Transverse colon (tissue), 4 donors: Measurements from ENCODE around the gene C5orf34.

Experiments
- CTCF ChIP-seq, 5 experiments: fragments of 200-600 bp in 3 of 5; fragments of 450-650 bp in 2 of 5; sonication (generic) in 3 of 5; IDR thresholded peaks; 1 replicate in 2 of 5; 2 replicates in 3 of 5; pipeline ENCODE4 v1.5.1; 2016 to 2017; ENCODE audit warnings: antibody characterized with exemption in 5 of 5, inconsistent platforms in 3 of 5, mild to moderate bottlenecking in 2 of 5, moderate library complexity in 1 of 5
- EP300 ChIP-seq: sonication (generic); formaldehyde crosslinking; IDR thresholded peaks from one replicate; pipeline ENCODE4 v1.6.1; 2017; ENCODE audit warnings: antibody characterized with exemption, low read depth
- POLR2A ChIP-seq: fragments of 450-650 bp; IDR thresholded peaks from one replicate; pipeline ENCODE4 v1.6.1; 2016; ENCODE audit warnings: antibody characterized with exemption, mild to moderate bottlenecking, moderate library complexity
- POLR2AphosphoS5 ChIP-seq, 3 donors: sonication (generic); formaldehyde crosslinking; IDR thresholded peaks; one replicate each; pipeline ENCODE4 v1.6.1; 2016; ENCODE audit warnings: antibody characterized with exemption in 3 of 3

GRCh38 chr5:43551731-43552130 is 36.8 kb upstream of the C5orf34 start:
- TF ChIP-seq CTCF (IDR thresholded peaks at IDR 0.05) (no peak), POLR2A (no peak), POLR2AphosphoS5 (IDR thresholded peaks at IDR 0.05) (no peak), EP300 (no peak)
